Hepatocyte (in vitro differentiated cells): ENCODE measurements around the gene ENOX1. TPM values are rescaled to one million over a fixed set of nuclear protein-coding genes. Genes with fewer than 3 reads are reported as not detected.

Experiments used
- DNase-seq: peaks from one replicate; pipeline ENCODE4 v3.0.0-alpha.2; 2016; ENCODE audit warnings: low spot score
- H2AFZ ChIP-seq: fragments of 200-600 bp; sonication (generic); 2 replicates; pipeline ENCODE4 v1.6.0; 2016; ENCODE audit warnings: antibody characterized with exemption, mild to moderate bottlenecking
- H3K27ac ChIP-seq: fragments of 200-600 bp; sonication (generic); 2 replicates; pipeline ENCODE4 v1.5.1; 2016; ENCODE audit warnings: mild to moderate bottlenecking
- H3K27me3 ChIP-seq: fragments of 200-600 bp; sonication (generic); 2 replicates; pipeline ENCODE4 v1.6.1; 2016
- H3K36me3 ChIP-seq: fragments of 200-600 bp; sonication (generic); replicated peaks from 2 replicates; pipeline ENCODE4 v1.5.1; 2016; ENCODE audit warnings: low read depth; ENCODE audit not compliant: insufficient read depth
- H3K4me1 ChIP-seq: fragments of 200-600 bp; sonication (generic); 2 replicates; pipeline ENCODE4 v1.5.1; 2016; ENCODE audit warnings: mild to moderate bottlenecking, moderate library complexity; ENCODE audit not compliant: insufficient read depth
- H3K4me2 ChIP-seq: fragments of 200-600 bp; sonication (generic); 2 replicates; pipeline ENCODE4 v1.6.0; 2016
- H3K4me3 ChIP-seq: fragments of 200-600 bp; sonication (generic); 2 replicates; pipeline ENCODE4 v1.5.1; 2016; ENCODE audit warnings: mild to moderate bottlenecking
- H3K79me2 ChIP-seq: fragments of 200-600 bp; sonication (generic); 2 replicates; pipeline ENCODE4 v1.6.0; 2017; ENCODE audit warnings: mild to moderate bottlenecking
- H3K9me2 ChIP-seq: fragments of 200-600 bp; sonication (generic); replicated peaks from 2 replicates; pipeline ENCODE4 v1.6.0; 2017; ENCODE audit warnings: mild to moderate bottlenecking; ENCODE audit not compliant: insufficient read depth
- H3K9me3 ChIP-seq: fragments of 200-600 bp; sonication (generic); 2 replicates; pipeline ENCODE4 v1.5.1; 2016; ENCODE audit warnings: low read depth, mild to moderate bottlenecking
- H4K20me1 ChIP-seq: fragments of 200-600 bp; sonication (generic); 2 replicates; pipeline ENCODE4 v1.6.0; 2016; ENCODE audit warnings: mild to moderate bottlenecking; ENCODE audit not compliant: insufficient read depth, poor library complexity, severe bottlenecking
- EZH2 ChIP-seq: fragments of 200-600 bp; sonication (generic); IDR thresholded peaks from 2 replicates; pipeline ENCODE4 v1.6.1; 2016; ENCODE audit warnings: antibody characterized with exemption, mild to moderate bottlenecking, borderline replicate concordance
- EZH2phosphoT487 ChIP-seq: fragments of 200-600 bp; sonication (generic); IDR thresholded peaks from one replicate; pipeline ENCODE4 v1.6.1; 2018; ENCODE audit warnings: antibody characterized with exemption, mild to moderate bottlenecking, low read depth, moderate library complexity; ENCODE audit not compliant: unreplicated experiment, severe bottlenecking
- WGBS: methylation state at CpG from one replicate; pipeline ENCODE4 v1.1.6; 2016; ENCODE audit warnings: low lambda C conversion rate; ENCODE audit errors: missing lambda C conversion rate; 5-methylcytosine and 5-hydroxymethylcytosine counted together
- polyA plus RNA-seq: library from polyadenylated mRNA; unstranded; fragments of >200 nt; fragmentation: Nextera tagmentation; extraction: Ambion mirVana; gene quantifications from 2 replicates; pipeline ENCODE4 v1.2.1, GENCODE V29; 2016
- total RNA-seq: library from RNA; depleted of rRNA; stranded (reverse); fragments of >200 nt; gene quantifications from 2 replicates; pipeline ENCODE4 v1.2.3, GENCODE V29; 2014
- TF ChIP-seq, protein P1 (sequence below): fragments of 200-600 bp; sonication (generic); IDR thresholded peaks from 2 replicates; pipeline ENCODE4 v1.5.1; 2016; ENCODE audit warnings: antibody characterized with exemption, mild to moderate bottlenecking; ENCODE audit not compliant: poor library complexity

ENOX1 gene
- total and polyA plus RNA-seq, 2 experiments from 2014 or later = 2.4 to 4.0 TPM

DNA sequence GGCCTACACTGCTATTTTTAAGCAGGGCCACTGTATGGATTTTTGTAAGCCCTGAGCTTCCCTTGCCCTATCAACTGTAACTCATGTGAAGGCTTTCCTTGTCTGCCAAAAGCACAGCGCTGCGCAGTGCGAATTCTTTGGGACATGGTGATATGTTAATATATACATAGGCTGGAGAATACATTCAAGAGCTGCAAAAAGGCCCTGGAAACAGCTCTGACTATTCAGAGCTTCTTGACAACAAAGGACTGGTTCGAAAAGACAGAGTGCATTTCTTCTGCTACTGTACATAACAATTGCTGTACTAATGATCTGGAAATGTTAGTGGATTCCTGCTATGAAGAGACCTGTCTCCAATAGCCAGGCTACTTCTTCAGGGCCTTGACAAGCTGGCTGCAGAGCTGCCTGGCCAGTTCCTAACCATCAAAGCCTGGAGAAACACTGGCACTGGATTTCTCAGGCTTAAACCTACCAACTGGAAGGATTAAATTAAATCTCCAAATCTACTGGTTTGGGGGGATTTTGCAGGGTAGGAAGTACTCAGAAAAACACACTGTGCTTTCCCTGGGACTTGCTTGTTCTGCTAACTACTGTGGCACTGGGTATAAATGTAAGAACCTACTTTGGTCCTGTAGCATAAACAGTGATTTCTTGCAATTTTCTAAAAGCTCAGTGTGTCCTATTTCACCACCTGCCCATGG, 516.5 kb downstream of the ENOX1 start:
- Histone ChIP-seq H3K9me2 (no peaks in the 10 kb centered on the region), H3K4me3 (no peak overlapping the region), H3K4me2 (no peak overlapping the region), H2AFZ (no peak overlapping the region), H3K36me3 (no peaks in the 10 kb centered on the region), H3K79me2 (no peaks in the 10 kb centered on the region), H3K27ac (peak overlapping the region; percentile 38), H4K20me1 (no peaks in the 10 kb centered on the region), H3K4me1 (peaks cover 29% of the 10 kb centered on the region), H3K9me3 (no peaks in the 10 kb centered on the region), H3K27me3 (no peaks in the 10 kb centered on the region)
- WGBS = 87% methylated on average over 4 of the region's 4 CpGs
- no peak for DNase-seq
- TF ChIP-seq, protein P1, sequence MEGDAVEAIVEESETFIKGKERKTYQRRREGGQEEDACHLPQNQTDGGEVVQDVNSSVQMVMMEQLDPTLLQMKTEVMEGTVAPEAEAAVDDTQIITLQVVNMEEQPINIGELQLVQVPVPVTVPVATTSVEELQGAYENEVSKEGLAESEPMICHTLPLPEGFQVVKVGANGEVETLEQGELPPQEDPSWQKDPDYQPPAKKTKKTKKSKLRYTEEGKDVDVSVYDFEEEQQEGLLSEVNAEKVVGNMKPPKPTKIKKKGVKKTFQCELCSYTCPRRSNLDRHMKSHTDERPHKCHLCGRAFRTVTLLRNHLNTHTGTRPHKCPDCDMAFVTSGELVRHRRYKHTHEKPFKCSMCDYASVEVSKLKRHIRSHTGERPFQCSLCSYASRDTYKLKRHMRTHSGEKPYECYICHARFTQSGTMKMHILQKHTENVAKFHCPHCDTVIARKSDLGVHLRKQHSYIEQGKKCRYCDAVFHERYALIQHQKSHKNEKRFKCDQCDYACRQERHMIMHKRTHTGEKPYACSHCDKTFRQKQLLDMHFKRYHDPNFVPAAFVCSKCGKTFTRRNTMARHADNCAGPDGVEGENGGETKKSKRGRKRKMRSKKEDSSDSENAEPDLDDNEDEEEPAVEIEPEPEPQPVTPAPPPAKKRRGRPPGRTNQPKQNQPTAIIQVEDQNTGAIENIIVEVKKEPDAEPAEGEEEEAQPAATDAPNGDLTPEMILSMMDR = no peak
- TF ChIP-seq EZH2phosphoT487 = no peak
- TF ChIP-seq EZH2 = no peak

DNA sequence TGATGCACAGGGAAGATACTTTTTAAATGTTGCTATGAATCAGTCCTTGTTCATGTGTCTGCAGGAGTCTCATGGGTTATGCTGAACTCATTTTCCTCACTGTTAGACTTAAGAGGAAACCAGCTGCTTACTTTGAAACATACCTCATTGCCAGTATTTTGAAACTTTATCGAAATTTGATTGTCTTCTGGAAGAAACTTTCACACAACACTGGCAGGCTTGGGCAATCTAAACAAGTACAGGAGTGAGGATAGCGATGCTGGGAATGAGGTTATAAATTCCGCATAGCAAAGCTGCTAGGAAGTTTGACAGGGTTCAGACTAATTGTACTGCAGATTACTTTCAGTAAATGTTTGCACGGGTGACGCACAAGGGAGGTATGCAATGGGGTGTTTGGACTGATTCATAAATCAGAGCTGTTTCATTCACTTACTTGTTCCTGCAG, 517.7 kb downstream of the ENOX1 start:
- DNase-seq = peak; percentile 86
- no peaks in the 10 kb centered on the region for H4K20me1 ChIP-seq
- H3K79me2 ChIP-seq = no peaks in the 10 kb centered on the region
- H3K27me3 ChIP-seq = no peaks in the 10 kb centered on the region
- H3K36me3 ChIP-seq = no peaks in the 10 kb centered on the region
- TF ChIP-seq EZH2phosphoT487 (no peak), EZH2 (no peak)
- TF ChIP-seq, protein P1 = no peak
- peak overlapping the region; percentile 72 for H3K27ac ChIP-seq
- H3K9me2 ChIP-seq = no peaks in the 10 kb centered on the region
- no peaks in the 10 kb centered on the region for H3K9me3 ChIP-seq
- WGBS = 10% methylated on average over 5 of the region's 5 CpGs
- H3K4me2 ChIP-seq = peak overlapping the region; percentile 48
- H3K4me1 ChIP-seq = peaks cover 29% of the 10 kb centered on the region
- no peak overlapping the region for H3K4me3 ChIP-seq
- no peak overlapping the region for H2AFZ ChIP-seq

DNA sequence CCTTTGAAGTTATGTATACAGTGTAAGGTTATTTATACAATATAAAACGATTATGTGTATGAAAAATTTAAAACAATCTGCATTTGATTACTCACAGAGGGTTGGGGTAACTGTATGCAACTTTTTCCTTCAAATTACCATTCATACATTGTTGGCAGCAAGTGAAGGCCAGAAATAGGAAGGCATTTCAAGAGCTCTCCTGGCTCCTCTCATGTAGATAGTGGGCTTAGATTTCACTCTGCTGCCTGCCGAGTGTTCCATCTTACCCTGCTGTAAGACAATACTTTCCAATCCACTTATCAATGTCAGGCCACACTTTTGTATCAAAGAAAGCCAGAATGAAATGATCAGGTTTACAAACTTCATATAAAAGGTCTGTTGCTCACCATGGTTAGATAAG, 518.1 kb downstream of the ENOX1 start:
- Histone ChIP-seq H3K9me2 (no peaks in the 10 kb centered on the region), H3K79me2 (no peaks in the 10 kb centered on the region), H3K4me3 (no peak overlapping the region), H3K27ac (peak overlapping the region; percentile 72), H3K27me3 (no peaks in the 10 kb centered on the region), H3K4me1 (peaks cover 29% of the 10 kb centered on the region), H2AFZ (no peak overlapping the region), H3K4me2 (peak overlapping the region; percentile 48), H4K20me1 (no peaks in the 10 kb centered on the region), H3K9me3 (no peaks in the 10 kb centered on the region), H3K36me3 (no peaks in the 10 kb centered on the region)
- WGBS = 36% methylated on average over 2 of the region's 2 CpGs
- TF ChIP-seq EZH2phosphoT487 = no peak
- no peak for DNase-seq

DNA sequence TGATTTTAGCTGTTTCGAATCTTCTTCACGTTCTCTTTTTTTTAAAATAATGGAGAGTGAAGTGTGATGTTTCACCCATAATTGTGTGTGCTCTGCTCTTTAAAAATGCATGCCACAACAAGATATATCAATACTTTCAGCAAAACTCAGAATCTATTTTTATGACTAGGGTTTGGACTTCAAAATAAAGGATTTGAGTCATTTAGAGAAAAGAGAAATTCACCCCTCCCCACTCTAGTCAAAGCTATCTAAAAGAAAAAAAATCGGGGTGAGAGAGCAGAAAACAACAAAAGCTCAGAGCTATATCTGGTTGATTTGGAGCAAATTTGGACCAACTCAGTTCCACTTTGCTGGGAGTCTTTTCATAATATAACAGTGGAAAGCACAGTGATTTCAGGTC, 518.9 kb downstream of the ENOX1 start:
- Histone ChIP-seq H3K79me2 (no peaks in the 10 kb centered on the region), H3K4me1 (peaks cover 29% of the 10 kb centered on the region), H3K27ac (no peak overlapping the region), H3K9me2 (no peaks in the 10 kb centered on the region), H3K4me3 (no peak overlapping the region), H4K20me1 (no peaks in the 10 kb centered on the region), H3K9me3 (no peaks in the 10 kb centered on the region), H2AFZ (no peak overlapping the region), H3K4me2 (no peak overlapping the region), H3K36me3 (no peaks in the 10 kb centered on the region), H3K27me3 (no peaks in the 10 kb centered on the region)
- TF ChIP-seq EZH2phosphoT487 (no peak), EZH2 (no peak)
- TF ChIP-seq, protein P1 = no peak
- DNase-seq = no peak
- 91% methylated on average over 3 of the region's 3 CpGs for WGBS
